MCF 10A (cell line): ENCODE data around the gene FUT2. TPM values are rescaled to one million over a fixed set of nuclear protein-coding genes. Genes with fewer than 3 reads are reported as not detected.
A peak's percentile ranks its signal among the peaks of the same experiment; 100 is the strongest.
"Not testable (repeated sequence)": the region's sequence is repeated elsewhere in the genome, so short reads cannot be mapped to it uniquely, and the experiment has no call there.

Experiments used
- BruUV-seq: library from RNA; stranded (reverse); fragments of 400-500 nt; replicated peaks from 2 replicates; lab custom pipeline; 2021; lab: Mats Ljungman, UMichigan
- CTCF ChIA-PET: fragments of 300-600 bp; sonication (Branson Sonifier 250); formaldehyde crosslinking; extraction: SDS; loops from one replicate; lab custom pipeline; 2021; ENCODE audit warnings: antibody characterized with exemption, inconsistent platforms; lab: Yijun Ruan, JAX
- POLR2A ChIA-PET: fragments of 300-600, 350-650 bp; sonication (Branson Sonifier 250); formaldehyde crosslinking; extraction: SDS; loops from one replicate; lab custom pipeline; 2020; ENCODE audit warnings: antibody characterized with exemption, inconsistent platforms; lab: Yijun Ruan, JAX
- DNase-seq: peaks from one replicate; pipeline ENCODE4 v3.0.0-alpha.2; 2018; ENCODE audit not compliant: unreplicated experiment
- H3K27ac Mint-ChIP-seq: one replicate; pipeline ENCODE4 v1.8.0; 2022; ENCODE audit warnings: mild to moderate bottlenecking, low read depth, mixed read lengths; ENCODE audit not compliant: unreplicated experiment
- H3K27me3 Mint-ChIP-seq: one replicate; pipeline ENCODE4 v1.8.0; 2022; ENCODE audit warnings: mixed read lengths; ENCODE audit not compliant: insufficient read depth, unreplicated experiment
- H3K36me3 Mint-ChIP-seq: one replicate; pipeline ENCODE4 v1.8.0; 2022; ENCODE audit warnings: mild to moderate bottlenecking, moderate library complexity, mixed read lengths; ENCODE audit not compliant: insufficient read depth, unreplicated experiment
- H3K4me1 Mint-ChIP-seq: one replicate; pipeline ENCODE4 v1.8.0; 2022; ENCODE audit warnings: mixed read lengths; ENCODE audit not compliant: insufficient read depth, unreplicated experiment
- H3K4me3 Mint-ChIP-seq: one replicate; pipeline ENCODE4 v1.8.0; 2022; ENCODE audit warnings: mild to moderate bottlenecking, moderate library complexity, mixed read lengths; ENCODE audit not compliant: unreplicated experiment
- H3K9me3 Mint-ChIP-seq: one replicate; pipeline ENCODE4 v1.8.0; 2022; ENCODE audit warnings: mixed read lengths; ENCODE audit not compliant: unreplicated experiment
- CTCF ChIP-seq: fragments of 200-600 bp; IDR thresholded peaks from one replicate; pipeline ENCODE4 v1.8.0; 2022; ENCODE audit warnings: antibody characterized with exemption, mild to moderate bottlenecking; ENCODE audit not compliant: unreplicated experiment
- intact Hi-C: fragments of 100-400 bp; cut with micrococcal nuclease; formaldehyde crosslinking; loops from 2 replicates; pipeline ENCODE4 v1.14.1; 2022
- total RNA-seq: library from RNA; stranded (reverse); gene quantifications from 2 replicates; pipeline ENCODE4 v1.2.3, GENCODE V29; 2022

The FUT2 gene
- total RNA-seq, 1 experiment from 2014 or later = not detected

- CTCF ChIA-PET = interaction anchor here (0.6 kb wide), 1 partner anchor 148 kb away, joined by 3 read pairs; no protein-coding TSS in a partner anchor
- no peak for DNase-seq
- H3K4me1 Mint-ChIP-seq = peaks cover 6% of the 10 kb centered on the region
Observed at GRCh38 chr19:48681127-48681470, 14.7 kb upstream of the FUT2 start.

GRCh38 chr19:48683349-48683748 is 12.4 kb upstream of the FUT2 start:
- ChIA-PET CTCF (interaction anchor here (0.5 to 0.6 kb wide), 2 partner anchors 31 to 170 kb away, joined by 3 to 4 read pairs; no protein-coding TSS in a partner anchor), POLR2A (interaction anchor here (1.0 kb wide), 1 partner anchor 12 kb away, joined by 3 read pairs; the partner anchor contains the start of gene FUT2)
- no TSS peak for BruUV-seq
- Mint-ChIP-seq H3K27me3 (no peaks in the 10 kb centered on the region), H3K4me1 (peaks cover 6% of the 10 kb centered on the region), H3K27ac (no peak overlapping the region), H3K9me3 (no peaks in the 10 kb centered on the region), H3K4me3 (no peak overlapping the region), H3K36me3 (no peaks in the 10 kb centered on the region)
- no peak for TF ChIP-seq CTCF
- intact Hi-C loops = no loop called here
- no peak for DNase-seq

More at GRCh38 chr19:48681127-48681470, 14.7 kb upstream of the FUT2 start:
- POLR2A ChIA-PET = no interaction called here
- no TSS peak for BruUV-seq
- Mint-ChIP-seq H3K27ac (no peak overlapping the region), H3K36me3 (peaks cover 6% of the 10 kb centered on the region), H3K9me3 (no peaks in the 10 kb centered on the region), H3K4me3 (no peak overlapping the region), H3K27me3 (no peaks in the 10 kb centered on the region)
- intact Hi-C loops = no loop called here
- TF ChIP-seq CTCF = no peak

- H3K36me3 Mint-ChIP-seq = no peaks in the 10 kb centered on the region
- ChIA-PET CTCF (interaction anchor here (0.6 kb wide), 1 partner anchor 317 kb away, joined by 3 read pairs; no protein-coding TSS in a partner anchor), POLR2A (no interaction called here)
- peaks cover 6% of the 10 kb centered on the region for H3K4me1 Mint-ChIP-seq
- peak; percentile 45 for DNase-seq
- H3K4me3 Mint-ChIP-seq = no peak overlapping the region
- intact Hi-C loops = no loop called here
- H3K27ac Mint-ChIP-seq = no peak overlapping the region
- H3K9me3 Mint-ChIP-seq = no peaks in the 10 kb centered on the region
- no TSS peak for BruUV-seq
- no peaks in the 10 kb centered on the region for H3K27me3 Mint-ChIP-seq
- no peak for TF ChIP-seq CTCF
Observed at GRCh38 chr19:48685583-48685982, 10.2 kb upstream of the FUT2 start.

GRCh38 chr19:48686088-48686487 is 9.7 kb upstream of the FUT2 start:
- BruUV-seq = no TSS peak
- no peaks in the 10 kb centered on the region for H3K9me3 Mint-ChIP-seq
- H3K36me3 Mint-ChIP-seq = no peaks in the 10 kb centered on the region

GRCh38 chr19:48686637-48687036 is 9.1 kb upstream of the FUT2 start:
- H3K36me3 Mint-ChIP-seq, H3K27me3 Mint-ChIP-seq, DNase-seq, H3K9me3 Mint-ChIP-seq, BruUV-seq, H3K4me1 Mint-ChIP-seq, H3K4me3 Mint-ChIP-seq, intact Hi-C loops, H3K27ac Mint-ChIP-seq: not testable (repeated sequence)
- ChIA-PET CTCF (interaction anchor here (0.6 to 0.8 kb wide), 2 partner anchors 12 to 18 kb away, joined by 3 read pairs; no protein-coding TSS in a partner anchor), POLR2A (interaction anchor here (1.7 kb wide), 1 partner anchor 9 kb away, joined by 3 read pairs; no protein-coding TSS in a partner anchor)

More at GRCh38 chr19:48686088-48686487, 9.7 kb upstream of the FUT2 start:
- no peak for TF ChIP-seq CTCF
- CTCF ChIA-PET = interaction anchor here (0.8 kb wide), 1 partner anchor 11 kb away, joined by 3 read pairs; no protein-coding TSS in a partner anchor
- Mint-ChIP-seq H3K4me3 (no peak overlapping the region), H3K27me3 (no peaks in the 10 kb centered on the region), H3K4me1 (peaks cover 6% of the 10 kb centered on the region), H3K27ac (no peak overlapping the region)
- intact Hi-C loops = no loop called here
- no peak for DNase-seq
- POLR2A ChIA-PET = no interaction called here
